ENCODE results near the gene NFKB1.

Gene NFKB1

GRCh38 chr4:102632241-102633065, 131.3 kb downstream of the NFKB1 start:
- no peak for DNase-seq

GRCh38 chr4:102633100-102633499, 131.9 kb downstream of the NFKB1 start:
- no peak for DNase-seq

- no peak for DNase-seq
These were observed 136.2 kb downstream of the NFKB1 start for GRCh38 chr4:102637391-102637790.

- DNase-seq = no peak
These were observed 137.5 kb downstream of the NFKB1 start for GRCh38 chr4:102638621-102639020.

- DNase-seq = no peak
These were observed 138.4 kb downstream of the NFKB1 start for GRCh38 chr4:102639598-102639997.

- no peak for DNase-seq
These were observed 139.5 kb downstream of the NFKB1 start for GRCh38 chr4:102640669-102641068.

- DNase-seq = no peak
These were observed 140.6 kb downstream of the NFKB1 start for GRCh38 chr4:102641793-102642192.

- no peak for DNase-seq
These were observed 141.6 kb downstream of the NFKB1 start for GRCh38 chr4:102642631-102643298.

GRCh38 chr4:102647117-102647516, 146.0 kb downstream of the NFKB1 start:
- DNase-seq = no peak

- no peak for DNase-seq
These were observed 156.0 kb downstream of the NFKB1 start for GRCh38 chr4:102657206-102657605.

GRCh38 chr4:102663073-102663472, 161.9 kb downstream of the NFKB1 start:
- DNase-seq = no peak

- DNase-seq = peak; percentile 15
These were observed 164.4 kb downstream of the NFKB1 start for GRCh38 chr4:102665527-102665926.

Data from NCI-H510A treated with DMSO at 0.1 percent for 48 hours (cell line).